ENCODE results near the gene KLHL41.

- no peak for TF ChIP-seq POLR2AphosphoS5 (IDR thresholded peaks at IDR 0.05; ENCODE audit: insufficient read depth in 1 of 2, low read depth in 1 of 2)
- TF ChIP-seq, protein P1, sequence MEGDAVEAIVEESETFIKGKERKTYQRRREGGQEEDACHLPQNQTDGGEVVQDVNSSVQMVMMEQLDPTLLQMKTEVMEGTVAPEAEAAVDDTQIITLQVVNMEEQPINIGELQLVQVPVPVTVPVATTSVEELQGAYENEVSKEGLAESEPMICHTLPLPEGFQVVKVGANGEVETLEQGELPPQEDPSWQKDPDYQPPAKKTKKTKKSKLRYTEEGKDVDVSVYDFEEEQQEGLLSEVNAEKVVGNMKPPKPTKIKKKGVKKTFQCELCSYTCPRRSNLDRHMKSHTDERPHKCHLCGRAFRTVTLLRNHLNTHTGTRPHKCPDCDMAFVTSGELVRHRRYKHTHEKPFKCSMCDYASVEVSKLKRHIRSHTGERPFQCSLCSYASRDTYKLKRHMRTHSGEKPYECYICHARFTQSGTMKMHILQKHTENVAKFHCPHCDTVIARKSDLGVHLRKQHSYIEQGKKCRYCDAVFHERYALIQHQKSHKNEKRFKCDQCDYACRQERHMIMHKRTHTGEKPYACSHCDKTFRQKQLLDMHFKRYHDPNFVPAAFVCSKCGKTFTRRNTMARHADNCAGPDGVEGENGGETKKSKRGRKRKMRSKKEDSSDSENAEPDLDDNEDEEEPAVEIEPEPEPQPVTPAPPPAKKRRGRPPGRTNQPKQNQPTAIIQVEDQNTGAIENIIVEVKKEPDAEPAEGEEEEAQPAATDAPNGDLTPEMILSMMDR (IDR thresholded peaks at IDR 0.05): no peak
- TF ChIP-seq POLR2A (IDR thresholded peaks at IDR 0.05): no peak
Observed at GRCh38 chr2:169572189-169572588, 62.7 kb downstream of the KLHL41 start.

Data from vagina (tissue), 2 donors.